H1 (cell line): ENCODE results near the gene AIRE. TPM values are rescaled to one million over a fixed set of nuclear protein-coding genes. Genes with fewer than 3 reads are reported as not detected.

Source experiments
- CTCF ChIA-PET: fragments of 300-600 bp; sonication (Branson Sonifier 250); formaldehyde crosslinking; loops from one replicate; lab custom pipeline; 2021; ENCODE audit not compliant: partially characterized antibody; lab: Charles Lee
- POLR2A ChIA-PET: fragments of 300-600 bp; sonication (Branson Sonifier 250); formaldehyde crosslinking; loops from one replicate; lab custom pipeline; 2021; ENCODE audit warnings: inconsistent platforms; ENCODE audit not compliant: partially characterized antibody; lab: Charles Lee
- DNase-seq, 2 experiments: peaks; one replicate each; pipeline versions ENCODE4 v3.0.0 to v3.0.0-alpha.2; 2010 to 2022; ENCODE audit warnings: low spot score in 2 of 2, low read depth in 1 of 2, mixed read lengths in 1 of 2
- FAIRE-seq: peaks from 2 replicates; lab custom pipeline; 2011; peaks lifted over from hg19 to GRCh38; lab: Jason Lieb, UNC
- H2AFZ ChIP-seq: 2 replicates; pipeline ENCODE4 v1.8.1; 2012; ENCODE audit warnings: low read length, inconsistent platforms
- H2AK5ac ChIP-seq: 2 replicates; pipeline ENCODE4 v1.6.1; 2013; ENCODE audit warnings: low read depth, low read length
- H2BK120ac ChIP-seq: replicated peaks from 2 replicates; pipeline ENCODE3; 2013; ENCODE audit warnings: low read depth, low read length, inconsistent platforms
- H2BK12ac ChIP-seq: 2 replicates; pipeline ENCODE4 v1.6.1; 2013; ENCODE audit warnings: low read depth, low read length
- H2BK15ac ChIP-seq: 2 replicates; pipeline ENCODE4 v1.6.1; 2013; ENCODE audit warnings: low read length
- H2BK20ac ChIP-seq: 2 replicates; pipeline ENCODE4 v1.6.1; 2013; ENCODE audit warnings: low read length
- H2BK5ac ChIP-seq: 2 replicates; pipeline ENCODE4 v1.6.1; 2013; ENCODE audit warnings: low read depth, low read length
- H3K14ac ChIP-seq: 2 replicates; pipeline ENCODE4 v1.6.1; 2013; ENCODE audit warnings: inconsistent platforms; ENCODE audit not compliant: insufficient read length
- H3K18ac ChIP-seq: 2 replicates; pipeline ENCODE4 v1.6.1; 2013; ENCODE audit warnings: low read length; ENCODE audit errors: extremely low read depth
- H3K23ac ChIP-seq: 2 replicates; pipeline ENCODE4 v1.6.1; 2013; ENCODE audit warnings: inconsistent platforms; ENCODE audit not compliant: insufficient read length
- H3K23me2 ChIP-seq: 2 replicates; pipeline ENCODE4 v1.6.1; 2013; ENCODE audit warnings: low read depth, low read length
- H3K27ac ChIP-seq: 2 replicates; pipeline ENCODE4 v1.6.1; 2011; ENCODE audit warnings: low read depth, low read length, inconsistent platforms
- H3K27me3 ChIP-seq, 4 experiments: replicated peaks in 1 of 4; 1 replicate in 1 of 4; 2 replicates in 3 of 4; pipeline versions ENCODE4 v1.6.1 to v1.8.1; 2011 to 2013; ENCODE audit warnings: low read length in 3 of 4, mild to moderate bottlenecking in 3 of 4, inconsistent platforms in 2 of 4, mixed read lengths in 2 of 4, moderate library complexity in 1 of 4; ENCODE audit not compliant: control insufficient read depth in 3 of 4, insufficient read depth in 3 of 4; ENCODE audit errors: extremely low read depth in 1 of 4
- H3K36me3 ChIP-seq, 4 experiments: 2 replicates each; pipeline versions ENCODE4 v1.6.1 to v1.8.1; 2011 to 2013; ENCODE audit warnings: mild to moderate bottlenecking in 4 of 4, low read length in 3 of 4, moderate library complexity in 2 of 4, control low read depth in 1 of 4, inconsistent platforms in 1 of 4; ENCODE audit not compliant: insufficient read depth in 4 of 4, control insufficient read depth in 2 of 4
- H3K4ac ChIP-seq: replicated peaks from 2 replicates; pipeline ENCODE3; 2013; ENCODE audit warnings: low read length, low read depth, mixed read lengths, inconsistent platforms; ENCODE audit not compliant: insufficient read length
- H3K4me1 ChIP-seq, 4 experiments: replicated peaks in 1 of 4; 1 replicate in 1 of 4; 2 replicates in 3 of 4; pipeline versions ENCODE4 v1.6.1 to v1.8.1; 2011 to 2013; ENCODE audit warnings: low read length in 3 of 4, inconsistent platforms in 2 of 4, mixed read lengths in 1 of 4; ENCODE audit not compliant: insufficient read depth in 4 of 4, control insufficient read depth in 3 of 4
- H3K4me2 ChIP-seq, 2 experiments: 2 replicates each; pipeline versions ENCODE4 v1.6.1 to v1.8.1; 2011 to 2013; ENCODE audit warnings: low read depth in 2 of 2, low read length in 2 of 2, control low read depth in 1 of 2, inconsistent platforms in 1 of 2, mild to moderate bottlenecking in 1 of 2; ENCODE audit not compliant: insufficient read depth in 1 of 2
- H3K4me3 ChIP-seq, 4 experiments: fragments of 200-600, 300-600 bp in 1 of 4; sonication (generic), shearing (Covaris generic), sonication (Bioruptor Twin) in 1 of 4; 2 replicates each; pipeline versions ENCODE4 v1.5.1 to v1.8.1; 2011 to 2016; ENCODE audit warnings: low read length in 4 of 4, low read depth in 3 of 4, control low read depth in 2 of 4, inconsistent platforms in 2 of 4, mild to moderate bottlenecking in 2 of 4, mixed read lengths in 1 of 4, moderate library complexity in 1 of 4; ENCODE audit not compliant: insufficient read depth in 2 of 4; ENCODE audit errors: extremely low read depth in 1 of 4
- H3K56ac ChIP-seq: replicated peaks from 2 replicates; pipeline ENCODE3; 2013; ENCODE audit warnings: low read depth, mild to moderate bottlenecking, mixed read lengths, low read length, inconsistent platforms; ENCODE audit not compliant: insufficient read length
- H3K79me1 ChIP-seq: 2 replicates; pipeline ENCODE4 v1.6.1; 2013; ENCODE audit warnings: low read depth, low read length, control low read depth
- H3K79me2 ChIP-seq, 2 experiments: 2 replicates each; pipeline versions ENCODE4 v1.6.1 to v1.8.1; 2012 to 2013; ENCODE audit warnings: low read length in 2 of 2, mild to moderate bottlenecking in 2 of 2, inconsistent platforms in 1 of 2; ENCODE audit not compliant: insufficient read depth in 2 of 2, control insufficient read depth in 1 of 2
- H3K9ac ChIP-seq, 4 experiments: replicated peaks in 1 of 4; 1 replicate in 1 of 4; 2 replicates in 3 of 4; pipeline versions ENCODE4 v1.6.1 to v1.8.1; 2011 to 2013; ENCODE audit warnings: low read depth in 3 of 4, low read length in 3 of 4, control low read depth in 2 of 4, mild to moderate bottlenecking in 2 of 4, moderate library complexity in 2 of 4, inconsistent platforms in 1 of 4; ENCODE audit errors: extremely low read depth in 1 of 4
- H3K9me3 ChIP-seq, 2 experiments: 2 replicates each; pipeline versions ENCODE4 v1.6.1 to v1.8.1; 2012 to 2013; ENCODE audit warnings: mild to moderate bottlenecking in 2 of 2, moderate library complexity in 2 of 2, control low read depth in 1 of 2, inconsistent platforms in 1 of 2, low read depth in 1 of 2, low read length in 1 of 2, mixed read lengths in 1 of 2; ENCODE audit not compliant: insufficient read depth in 2 of 2
- H4K20me1 ChIP-seq, 2 experiments: replicated peaks in 1 of 2; 2 replicates each; pipeline versions ENCODE3 to v1.8.1; 2011 to 2013; ENCODE audit warnings: inconsistent platforms in 2 of 2, low read length in 2 of 2, mild to moderate bottlenecking in 1 of 2; ENCODE audit not compliant: insufficient read depth in 2 of 2, control insufficient read depth in 1 of 2
- H4K5ac ChIP-seq: 2 replicates; pipeline ENCODE4 v1.6.1; 2013; ENCODE audit warnings: low read length, low read depth, mixed read lengths, inconsistent platforms; ENCODE audit not compliant: insufficient read length
- H4K8ac ChIP-seq: 2 replicates; pipeline ENCODE4 v1.8.0; 2013; ENCODE audit warnings: mild to moderate bottlenecking, moderate library complexity, low read length, inconsistent platforms; ENCODE audit not compliant: insufficient read depth; ENCODE audit errors: extremely low read depth
- H4K91ac ChIP-seq: replicated peaks from 2 replicates; pipeline ENCODE3; 2013; ENCODE audit warnings: low read length, mixed read lengths, inconsistent platforms; ENCODE audit not compliant: insufficient read length
- ASH2L ChIP-seq: fragments of 200-600, 300-600 bp; sonication (generic); IDR thresholded peaks from one replicate; pipeline ENCODE4 v1.7.1; 2017; ENCODE audit warnings: low read length
- ATF2 ChIP-seq: IDR thresholded peaks from 2 replicates; pipeline ENCODE4 v1.6.1; 2012; ENCODE audit warnings: low read length, inconsistent platforms
- ATF3 ChIP-seq: IDR thresholded peaks from 2 replicates; pipeline ENCODE4 v1.6.1; 2011; ENCODE audit warnings: low read depth, mild to moderate bottlenecking, low read length; ENCODE audit not compliant: insufficient read depth
- CEBPB ChIP-seq: IDR thresholded peaks from 2 replicates; pipeline ENCODE4 v1.6.1; 2012; ENCODE audit warnings: low read depth, low read length
- CHD1 ChIP-seq: IDR thresholded peaks from 2 replicates; pipeline ENCODE4 v1.6.1; 2012; ENCODE audit warnings: low read depth, low read length, improper control_type of control experiment
- EGR1 ChIP-seq: IDR thresholded peaks from 2 replicates; pipeline ENCODE4 v1.6.1; 2011; ENCODE audit warnings: low read depth, low read length, borderline replicate concordance
- KDM4A ChIP-seq: IDR thresholded peaks from one replicate; pipeline ENCODE4 v1.7.1; 2012; ENCODE audit warnings: low read depth, mild to moderate bottlenecking, moderate library complexity, low read length, inconsistent platforms; ENCODE audit not compliant: severe bottlenecking
- POLR2A ChIP-seq, 2 experiments: IDR thresholded peaks; 1 replicate in 1 of 2; 2 replicates in 1 of 2; pipeline ENCODE4 v1.6.1; 2011; ENCODE audit warnings: low read depth in 2 of 2, low read length in 2 of 2, mild to moderate bottlenecking in 2 of 2; ENCODE audit errors: control extremely low read depth in 1 of 2
- SUZ12 ChIP-seq: fragments of 200-600 bp; sonication (generic); IDR thresholded peaks from 2 replicates; pipeline ENCODE4 v1.6.1; 2012; ENCODE audit warnings: mild to moderate bottlenecking, inconsistent platforms, low read length, moderate library complexity, mixed read lengths
- TAF1 ChIP-seq: IDR thresholded peaks from 2 replicates; pipeline ENCODE4 v1.6.1; 2011; ENCODE audit warnings: mild to moderate bottlenecking, low read depth, low read length
- TCF12 ChIP-seq: IDR thresholded peaks from 2 replicates; pipeline ENCODE4 v1.6.1; 2011; ENCODE audit warnings: low read depth, mild to moderate bottlenecking, low read length
- WGBS, 2 experiments: shearing (Covaris generic) in 1 of 2; methylation state at CpG; one replicate each; pipeline versions ENCODE4 v1.1.6 to v1.1.7; 2013 to 2015; ENCODE audit warnings: low lambda C conversion rate in 2 of 2, mixed read lengths in 2 of 2, inconsistent platforms in 1 of 2, low coverage in 1 of 2, missing lambda C conversion rate in 1 of 2; ENCODE audit not compliant: insufficient replicate concordance in 2 of 2, insufficient coverage in 1 of 2, insufficient read length in 1 of 2; ENCODE audit errors: extremely low coverage in 1 of 2, missing lambda C conversion rate in 1 of 2; 5-methylcytosine and 5-hydroxymethylcytosine counted together
- polyA plus RNA-seq, 7 experiments: library from polyadenylated mRNA; depleted of rRNA in 3 of 7; stranded (reverse) in 5 of 7; unstranded in 2 of 7; fragments of >200 nt in 5 of 7; fragments of 200-250 nt in 2 of 7; gene quantifications; 1 replicate in 5 of 7; 2 replicates in 1 of 7; 4 replicates in 1 of 7; pipeline versions ENCODE4 v1.2.1 to v1.2.3, GENCODE V29; 2011 to 2013; ENCODE audit warnings: missing spikeins in 2 of 7, mixed read lengths in 2 of 7
- total RNA-seq: library from RNA; stranded (reverse); fragmentation: NEBNext Ultra II Directional; extraction: Animal tissue kit (Norgen Biotek cat#: 25700); gene quantifications from 2 replicates; pipeline ENCODE4 v1.2.1, GENCODE V29; 2021

Gene AIRE
- total and polyA plus RNA-seq, 2 of the 8 experiments (the other 6 are each of a cell fraction or from before 2014, with no cell fraction given), result 0.09 TPM; not detected in 1

- H3K27ac ChIP-seq, result no peak overlapping the region
- no peaks in the 10 kb centered on the region for H3K23me2 ChIP-seq
- H3K14ac ChIP-seq, result no peak overlapping the region
- H3K4me3 ChIP-seq, result no peak overlapping the region
- no peak overlapping the region for H2BK120ac ChIP-seq
- peak overlapping the region; percentile 51; the same call in 1 of the 2 replicates for H4K8ac ChIP-seq
- ChIA-PET POLR2A (no interaction called here), CTCF (interaction anchor here (2.6 kb wide), 1 partner anchor 36 kb away, joined by 8 read pairs; no protein-coding TSS in a partner anchor)
- H2BK15ac ChIP-seq, result peak overlapping the region; percentile 98; the same call in 1 of the 2 replicates
- no peak overlapping the region for H3K4ac ChIP-seq
- no peaks in the 10 kb centered on the region for H3K27me3 ChIP-seq
- no peak overlapping the region for H3K4me2 ChIP-seq
- no peaks in the 10 kb centered on the region for H3K79me1 ChIP-seq
- no peak overlapping the region for H3K9ac ChIP-seq
- no peak overlapping the region; the same call in 1 of the 2 replicates for H2BK5ac ChIP-seq
- no peak for DNase-seq
- H3K56ac ChIP-seq, result no peak overlapping the region
- H3K79me2 ChIP-seq, result no peaks in the 10 kb centered on the region
- peak overlapping the region; percentile 43; the same call in 1 of the 2 replicates for H2BK12ac ChIP-seq
- 90% methylated on average over 19 of the region's 19 CpGs; no CpG with 5 or more reads in 1 of the 2 experiments for WGBS, 2 experiments
- peak overlapping the region; percentile 73 for H4K91ac ChIP-seq
- no peak overlapping the region for H2AFZ ChIP-seq
- H3K18ac ChIP-seq, result no peak overlapping the region
- no peak overlapping the region for H3K23ac ChIP-seq
- no peaks in the 10 kb centered on the region for H3K9me3 ChIP-seq
- no peak overlapping the region for H4K5ac ChIP-seq
- no peaks in the 10 kb centered on the region for H3K36me3 ChIP-seq
- no peak for FAIRE-seq
- H3K4me1 ChIP-seq, result peaks cover 0 to 7% (median 4%) of the 10 kb centered on the region in 4 experiments; a peak in 6 of 7 replicates
- no peak overlapping the region for H2BK20ac ChIP-seq
- peak overlapping the region; percentile 65; the same call in 1 of the 2 replicates for H2AK5ac ChIP-seq
- no peaks in the 10 kb centered on the region for H4K20me1 ChIP-seq
- no peak for TF ChIP-seq EGR1
- TF ChIP-seq CEBPB, result no peak
- TF ChIP-seq ASH2L, result no peak
- no peak for TF ChIP-seq KDM4A
- TF ChIP-seq CHD1, result no peak
- no peak for TF ChIP-seq SUZ12
- TF ChIP-seq TCF12, result no peak
- TF ChIP-seq ATF3, result no peak
- no peak for TF ChIP-seq ATF2
- no peak for TF ChIP-seq TAF1
- no peak for TF ChIP-seq POLR2A (IDR thresholded peaks at IDR 0.05; ENCODE audit: control extremely low read depth in 1 of 2, low read depth in 2 of 2, low read length in 2 of 2)
These were observed 24.7 kb upstream of the AIRE start for GRCh38 chr21:44260791-44261631.
